Ureter (tissue), 1 donor: ENCODE data around the gene AMTN. TPM values are rescaled to one million over a fixed set of nuclear protein-coding genes. Genes with fewer than 3 reads are reported as not detected.
"Not testable (repeated sequence)": the region's sequence is repeated elsewhere in the genome, so short reads cannot be mapped to it uniquely, and the experiment has no call there.

Experiments
- DNase-seq: peaks from one replicate; pipeline ENCODE4 v3.0.0-alpha.2; 2020; ENCODE audit warnings: low spot score
- total RNA-seq: library from RNA; stranded (reverse); gene quantifications from one replicate; pipeline ENCODE4 v1.2.4, GENCODE V29; 2023
- donor health status: DM: yes; HTN: yes; CAD: no.

The AMTN gene, protein sequence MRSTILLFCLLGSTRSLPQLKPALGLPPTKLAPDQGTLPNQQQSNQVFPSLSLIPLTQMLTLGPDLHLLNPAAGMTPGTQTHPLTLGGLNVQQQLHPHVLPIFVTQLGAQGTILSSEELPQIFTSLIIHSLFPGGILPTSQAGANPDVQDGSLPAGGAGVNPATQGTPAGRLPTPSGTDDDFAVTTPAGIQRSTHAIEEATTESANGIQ
- total RNA-seq = not detected

DNA sequence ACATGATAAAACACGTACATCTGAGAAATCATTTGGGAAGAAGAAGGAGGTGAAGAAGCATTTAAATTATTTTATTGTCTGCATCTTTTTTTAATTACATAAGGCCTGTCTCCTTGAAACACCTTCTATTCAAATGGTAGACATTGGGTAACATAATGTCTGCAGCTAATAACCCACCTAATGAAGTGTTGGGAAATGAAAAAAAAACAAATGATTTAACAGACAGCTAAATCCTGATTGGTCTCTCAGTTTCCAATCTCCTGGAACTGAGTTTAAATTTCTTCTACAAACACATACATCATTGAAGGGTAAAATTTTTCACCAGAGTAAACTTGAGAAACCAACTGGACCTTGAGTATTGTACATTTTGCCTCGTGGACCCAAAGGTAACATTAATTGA, at the start of gene AMTN:
AMTN (plus strand) TSS at position 301 of the 400 bp plus-strand sequence. CDS start 209 bp downstream, outside the sequence.
- DNase-seq = no peak

DNA sequence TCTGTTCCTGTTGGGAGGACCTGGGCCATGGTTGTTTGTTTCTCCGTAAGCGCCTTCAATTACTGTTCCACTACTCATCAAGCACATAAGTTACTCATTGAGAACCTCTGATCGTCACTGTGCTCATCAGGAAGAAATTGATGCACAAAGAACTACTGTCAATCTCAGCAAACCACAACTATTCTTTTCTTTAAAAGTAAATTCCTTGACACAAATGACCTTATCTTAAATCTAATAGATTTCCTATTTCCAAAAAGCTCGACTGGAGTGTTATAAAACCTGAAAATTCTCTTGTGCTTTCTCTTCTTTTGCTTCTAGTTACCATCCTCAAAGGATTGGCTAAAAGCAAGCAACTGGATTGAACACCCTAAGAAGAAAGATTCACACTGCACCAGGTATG, 46.5 kb upstream of the AMTN start, which contains the start of gene MUC7:
MUC7 (plus strand) TSS at position 301 of the 400 bp plus-strand sequence. CDS start 1,825 bp downstream, outside the sequence.
- DNase-seq = no peak

DNA sequence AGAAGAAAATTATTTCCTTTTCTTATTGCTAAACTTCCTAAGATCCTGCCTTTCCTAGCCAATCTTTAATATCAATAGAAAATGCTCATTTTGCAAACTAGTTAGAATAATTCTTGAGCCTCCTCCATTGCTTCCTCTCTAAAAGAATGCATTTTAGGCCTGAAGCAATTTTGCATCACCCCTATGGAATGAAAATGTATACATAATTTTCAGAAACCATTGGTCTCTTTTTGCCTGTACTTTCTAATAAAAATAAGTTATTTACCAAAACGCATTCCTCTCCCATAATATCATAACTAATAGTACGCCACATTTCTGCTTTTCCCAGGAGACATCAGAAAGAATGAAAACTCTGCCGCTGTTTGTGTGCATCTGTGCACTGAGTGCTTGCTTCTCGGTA, 44.7 kb upstream of the AMTN start:
- DNase-seq = no peak

DNA sequence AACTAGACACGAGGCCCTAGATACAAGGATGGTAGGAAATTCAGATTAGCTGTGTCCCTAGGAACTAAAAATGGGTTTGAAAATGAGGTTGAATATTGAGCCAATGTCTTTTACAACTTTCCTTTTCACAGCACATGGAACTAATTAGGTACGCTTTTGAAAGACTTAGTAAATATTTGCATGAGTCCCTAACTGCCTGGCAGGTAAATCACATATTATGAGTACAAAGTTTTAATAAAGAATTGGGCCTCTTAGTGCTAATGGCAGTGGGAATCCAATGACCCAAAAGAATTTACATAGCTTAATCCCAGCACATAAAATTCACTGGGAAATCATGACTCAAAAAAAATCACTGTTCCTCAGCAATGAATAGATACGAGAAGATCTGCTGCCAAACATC, 29.6 kb upstream of the AMTN start:
- DNase-seq = no peak

DNA sequence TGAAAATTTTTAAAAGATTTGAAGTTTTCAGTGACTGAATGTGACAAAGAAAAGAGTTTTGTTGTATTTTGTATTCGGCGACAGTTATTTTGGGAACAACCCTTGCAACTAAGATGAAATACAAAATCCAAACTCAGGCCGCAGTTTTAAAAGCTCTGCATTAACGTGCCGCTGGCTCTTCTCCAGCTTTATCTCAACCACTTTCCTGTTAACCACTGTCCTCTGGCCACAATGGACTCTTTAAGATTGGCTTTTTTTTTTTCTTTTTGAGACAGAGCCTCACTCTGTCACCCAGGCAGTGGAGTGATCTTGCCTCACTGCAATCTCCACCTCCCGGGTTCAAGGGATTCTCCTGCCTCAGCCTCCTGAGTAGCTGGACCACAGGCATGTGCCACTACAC, 22.1 kb upstream of the AMTN start:
- DNase-seq = no peak

DNA sequence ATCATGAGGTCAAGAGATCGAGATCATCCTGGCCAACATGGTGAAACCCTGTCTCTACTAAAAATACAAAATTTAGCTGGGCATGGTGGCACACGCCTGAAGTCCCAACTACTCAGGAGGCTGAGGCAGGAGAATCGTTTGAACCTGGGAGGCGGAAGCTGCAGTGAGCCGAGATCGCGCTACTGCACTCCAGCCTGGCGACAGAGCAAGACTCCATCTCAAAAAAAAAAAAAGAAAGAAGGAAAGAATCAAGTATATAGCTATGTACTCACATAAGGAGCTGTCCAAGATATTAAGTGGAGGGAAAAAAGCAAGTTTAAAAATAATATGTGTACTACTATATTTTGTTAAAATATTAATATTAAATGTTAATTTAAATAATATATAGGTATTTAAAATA, 16.5 kb upstream of the AMTN start:
- not testable (repeated sequence) for DNase-seq

DNA sequence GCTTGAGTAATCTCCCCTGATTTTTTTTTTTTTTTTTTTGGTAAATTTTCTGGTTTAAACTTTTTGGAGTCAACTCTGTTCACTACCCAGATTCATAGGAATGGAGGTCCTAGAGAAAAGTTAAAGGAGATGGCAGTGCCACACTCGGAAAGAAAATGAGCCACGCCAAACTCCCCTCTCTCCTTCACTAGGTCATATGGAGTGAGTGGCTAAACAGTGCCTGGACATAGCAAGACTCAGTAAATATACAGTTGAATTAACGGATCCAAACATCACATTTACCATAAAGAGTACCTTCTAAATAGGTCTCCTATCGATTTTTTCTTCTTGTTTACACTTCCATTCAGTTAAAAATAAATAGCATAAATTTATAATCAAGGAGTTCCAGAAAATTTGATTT, 13.6 kb upstream of the AMTN start:
- no peak for DNase-seq

DNA sequence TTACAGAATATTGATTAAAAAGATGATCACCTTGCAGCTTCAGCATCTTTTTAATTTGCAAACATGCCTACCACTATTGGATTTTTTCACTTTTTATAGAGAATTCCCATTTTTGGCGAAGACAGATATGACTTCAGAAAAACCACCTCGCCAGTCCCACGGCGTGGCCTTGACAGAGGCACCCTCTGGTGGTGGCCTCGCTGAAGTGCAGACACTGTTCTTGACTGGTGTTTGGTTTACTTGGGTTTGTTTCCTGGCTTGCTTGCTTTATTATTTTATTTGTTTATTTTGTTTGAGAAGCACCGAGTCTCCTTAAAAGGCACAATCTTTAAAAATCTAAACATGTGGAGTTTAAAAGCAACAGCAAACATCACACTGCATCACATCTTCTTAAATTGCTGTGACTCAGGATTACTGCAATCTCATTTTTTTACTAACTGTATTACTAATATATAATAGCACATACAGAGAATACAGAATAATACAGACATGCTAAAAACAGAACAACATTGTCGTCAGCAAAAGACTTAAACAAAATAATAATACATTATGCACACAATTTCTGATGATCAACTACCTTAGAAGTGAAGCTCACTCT, 13.1 kb upstream of the AMTN start:
- DNase-seq = peak; percentile 62

DNA sequence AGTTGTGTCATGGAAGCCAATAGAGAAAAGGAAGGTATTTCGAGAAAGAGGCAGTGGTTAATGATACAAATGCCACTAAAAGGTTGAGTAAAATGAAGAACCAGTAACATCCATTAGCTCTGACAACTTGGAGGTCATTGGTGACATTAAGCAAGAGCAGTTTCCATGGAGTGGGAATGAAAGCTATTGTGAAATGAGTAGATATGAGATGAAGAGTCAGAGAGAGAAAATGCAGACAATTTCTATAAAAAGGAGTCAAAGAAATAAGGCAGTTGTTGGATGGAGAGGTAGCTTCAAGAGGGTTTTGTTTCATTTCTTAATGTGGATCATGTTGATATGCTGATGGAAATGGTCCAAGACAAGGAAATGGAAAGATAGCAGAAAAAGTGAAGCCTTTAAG, 9.6 kb upstream of the AMTN start:
- DNase-seq = no peak

DNA sequence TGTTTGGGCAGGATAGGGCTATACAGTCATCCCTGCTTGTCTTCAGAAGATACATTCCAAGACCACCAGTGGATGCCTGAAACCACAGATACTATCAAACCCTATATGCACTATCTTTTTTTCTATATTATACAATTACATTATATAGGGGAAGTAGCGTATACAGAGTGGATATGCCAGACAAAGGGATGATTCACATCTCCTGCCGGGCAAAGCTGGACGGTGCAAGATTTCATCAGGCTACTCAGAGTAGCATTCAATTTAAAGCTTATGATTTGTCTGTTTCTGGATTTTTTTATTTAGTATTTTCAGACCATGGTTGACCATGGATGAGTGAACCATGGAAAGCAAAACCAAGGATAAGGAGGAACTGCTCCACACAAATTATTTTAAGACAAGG, 7.0 kb upstream of the AMTN start:
- no peak for DNase-seq

DNA sequence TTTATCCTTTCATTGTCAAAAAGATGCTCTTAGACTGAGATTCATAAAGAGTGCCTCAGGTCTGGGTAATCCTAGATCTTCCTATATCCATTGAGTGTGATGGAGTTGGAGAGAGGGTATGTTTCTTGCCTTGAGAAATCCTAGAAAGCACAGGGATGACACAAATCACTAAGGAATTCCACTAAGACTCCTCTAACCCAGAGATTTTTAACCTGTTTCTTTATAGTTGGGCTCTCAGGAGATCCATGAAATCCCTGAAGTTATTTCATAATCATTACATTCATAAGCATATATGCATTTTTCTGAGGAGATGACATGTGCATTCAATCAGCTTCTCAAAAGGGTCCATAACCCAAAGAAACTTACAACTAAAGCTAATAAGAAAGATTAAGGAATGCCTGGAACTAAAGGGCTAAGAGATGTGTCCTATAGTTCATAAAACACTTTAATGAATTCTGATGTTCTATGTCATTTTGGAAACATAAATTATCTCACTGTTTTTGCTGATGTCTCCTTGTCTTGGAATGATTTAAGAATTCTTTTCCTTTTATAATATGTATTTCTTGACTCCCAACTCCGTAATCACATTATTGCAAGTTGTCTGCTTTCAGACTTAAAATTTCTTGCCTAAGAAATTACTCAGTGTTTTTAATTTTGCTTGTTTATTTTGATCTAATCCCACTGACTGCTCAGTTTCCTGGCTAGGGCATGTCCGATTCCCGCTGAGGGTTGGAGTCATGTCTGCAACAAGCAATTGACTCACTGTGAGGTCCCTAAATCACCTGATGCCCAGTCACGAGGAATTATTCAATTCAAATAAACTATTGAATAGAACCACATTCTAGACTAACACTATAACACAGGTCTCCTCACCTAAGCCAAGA, 2.8 kb upstream of the AMTN start:
- DNase-seq = no peak

DNA sequence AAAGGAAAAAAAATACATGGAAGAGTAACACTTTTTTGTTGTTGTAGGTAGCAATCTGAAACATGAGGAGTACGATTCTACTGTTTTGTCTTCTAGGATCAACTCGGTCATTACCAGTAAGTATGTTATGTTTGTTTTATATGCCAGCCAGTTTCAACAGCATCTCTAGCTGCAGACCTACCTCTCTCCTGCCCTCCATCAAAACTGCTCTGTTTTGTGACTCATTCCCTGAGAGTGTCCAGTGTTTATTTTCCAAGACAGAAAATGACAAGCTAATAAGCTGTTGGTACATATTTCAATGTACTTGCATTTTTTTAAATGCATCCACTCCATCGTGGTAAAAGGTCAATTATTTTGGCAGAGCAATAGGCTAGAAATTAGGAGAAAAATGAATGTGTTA, 347 bp downstream of the AMTN start:
- no peak for DNase-seq

DNA sequence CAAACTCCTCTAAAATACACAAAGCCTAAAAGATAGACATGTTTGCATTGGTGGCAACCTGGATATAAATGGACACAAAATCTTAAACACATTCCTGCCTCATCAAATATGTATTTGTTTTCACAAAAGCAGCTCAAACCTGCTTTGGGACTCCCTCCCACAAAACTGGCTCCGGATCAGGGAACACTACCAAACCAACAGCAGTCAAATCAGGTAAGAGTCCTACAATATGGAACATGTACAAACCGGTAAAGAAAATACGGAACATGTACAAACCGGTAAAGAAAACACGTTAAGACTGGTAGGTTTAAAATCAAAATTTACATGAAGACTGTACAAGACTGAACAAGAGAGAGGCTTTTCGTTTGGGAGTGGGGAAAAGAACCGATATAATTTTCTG, 4.3 kb downstream of the AMTN start:
- no peak for DNase-seq

DNA sequence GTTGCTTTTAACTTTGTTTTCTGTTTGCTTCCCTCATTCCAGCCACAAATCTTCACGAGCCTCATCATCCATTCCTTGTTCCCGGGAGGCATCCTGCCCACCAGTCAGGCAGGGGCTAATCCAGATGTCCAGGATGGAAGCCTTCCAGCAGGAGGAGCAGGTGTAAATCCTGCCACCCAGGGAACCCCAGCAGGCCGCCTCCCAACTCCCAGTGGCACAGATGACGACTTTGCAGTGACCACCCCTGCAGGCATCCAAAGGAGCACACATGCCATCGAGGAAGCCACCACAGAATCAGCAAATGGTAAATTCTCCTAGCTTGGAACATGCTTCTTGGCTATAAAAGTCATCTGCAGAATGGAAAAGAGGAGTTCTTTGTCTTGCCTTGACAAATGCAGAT, 12.6 kb downstream of the AMTN start:
- DNase-seq = no peak

DNA sequence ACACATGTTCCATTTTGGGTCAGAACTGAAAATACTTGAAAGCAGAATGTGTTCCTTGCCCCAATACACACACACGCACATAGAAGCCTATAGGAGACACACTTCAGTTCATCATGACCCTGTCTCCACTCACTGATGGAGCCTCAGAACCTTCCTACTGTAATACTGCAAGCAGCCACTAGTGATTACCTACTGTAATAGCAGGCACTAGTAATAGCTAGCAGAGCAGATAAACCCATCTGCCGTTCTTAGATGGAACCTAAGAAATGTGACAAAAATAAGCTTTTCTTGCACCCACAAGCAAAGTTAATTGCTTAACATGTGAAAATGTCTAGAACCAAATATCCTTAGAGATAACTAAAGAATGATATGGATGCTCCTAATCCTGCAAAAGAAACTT, 13.6 kb downstream of the AMTN start:
- no peak for DNase-seq

DNA sequence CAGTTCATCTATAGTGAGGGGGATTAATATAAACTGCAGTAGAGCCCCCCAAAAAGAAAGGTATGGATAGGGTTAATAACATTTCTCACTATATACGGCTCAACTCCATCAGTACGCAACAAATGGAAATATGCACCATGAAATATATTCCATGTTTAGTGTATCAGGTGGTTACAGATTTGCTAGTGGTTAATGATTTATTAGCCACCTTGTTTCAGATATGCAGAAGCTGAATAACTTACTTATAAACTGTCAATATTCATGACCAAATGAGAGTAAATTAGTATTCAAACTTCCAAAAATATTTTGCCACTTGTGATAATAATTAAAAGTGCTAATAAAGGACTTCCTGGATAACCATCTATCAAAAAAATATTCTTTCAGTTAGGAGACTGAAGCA, 14.8 kb downstream of the AMTN start:
- DNase-seq = no peak

DNA sequence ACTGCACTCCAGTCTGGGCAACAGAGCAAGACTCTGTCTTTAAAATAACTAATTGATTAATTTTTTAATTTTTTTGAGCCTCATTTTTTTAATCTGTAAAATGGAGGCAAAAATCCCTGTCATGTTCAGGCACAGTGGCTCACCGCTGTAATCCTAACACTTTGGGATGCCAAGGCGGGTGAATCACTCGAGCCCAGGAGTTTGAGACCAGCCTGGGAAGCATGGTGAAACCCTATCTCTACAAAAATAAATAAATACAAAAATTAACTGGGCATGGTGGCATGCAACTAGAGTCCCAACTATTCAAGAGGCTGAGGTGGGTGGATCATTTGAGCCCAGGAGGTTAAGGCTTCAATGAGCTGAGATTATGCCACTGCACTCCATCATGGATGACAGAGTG, 15.4 kb downstream of the AMTN start:
- no peak for DNase-seq

DNA sequence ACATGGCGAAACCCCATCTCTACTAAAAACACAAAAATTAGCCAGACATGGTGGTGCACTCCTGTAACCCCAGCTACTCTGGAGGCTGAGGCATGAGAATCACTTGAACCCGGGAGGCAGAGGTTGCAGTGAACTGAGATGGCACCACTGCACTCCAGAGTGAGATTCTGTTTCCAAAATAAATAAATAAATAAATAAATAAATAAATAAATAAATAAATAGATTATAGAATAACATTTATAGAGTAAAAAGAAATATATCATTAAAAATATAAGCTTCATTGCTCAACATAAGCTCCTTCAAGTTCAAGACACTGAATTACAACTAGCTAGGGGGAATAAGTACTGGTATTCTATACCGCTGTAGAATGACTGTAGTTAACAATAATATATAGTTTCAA, 16.5 kb downstream of the AMTN start:
- DNase-seq = not testable (repeated sequence)

DNA sequence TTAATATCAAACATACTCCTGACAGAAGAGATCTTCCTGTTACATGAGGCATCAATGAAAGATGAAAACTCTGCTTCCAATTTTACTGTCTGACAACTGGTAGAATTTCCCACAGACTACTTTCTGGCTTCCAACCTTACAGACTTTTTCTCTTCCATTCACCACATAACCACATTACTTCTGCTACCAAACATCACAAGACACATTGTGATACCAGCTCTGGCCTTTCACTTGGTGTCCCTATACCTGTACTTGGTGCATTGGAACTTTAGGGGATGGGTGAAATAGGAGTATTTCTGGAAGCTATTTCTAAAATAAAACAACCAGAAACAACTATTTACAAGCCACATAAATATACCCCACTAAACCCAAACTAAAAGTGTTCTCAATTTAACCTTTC, 20.5 kb downstream of the AMTN start:
- no peak for DNase-seq

DNA sequence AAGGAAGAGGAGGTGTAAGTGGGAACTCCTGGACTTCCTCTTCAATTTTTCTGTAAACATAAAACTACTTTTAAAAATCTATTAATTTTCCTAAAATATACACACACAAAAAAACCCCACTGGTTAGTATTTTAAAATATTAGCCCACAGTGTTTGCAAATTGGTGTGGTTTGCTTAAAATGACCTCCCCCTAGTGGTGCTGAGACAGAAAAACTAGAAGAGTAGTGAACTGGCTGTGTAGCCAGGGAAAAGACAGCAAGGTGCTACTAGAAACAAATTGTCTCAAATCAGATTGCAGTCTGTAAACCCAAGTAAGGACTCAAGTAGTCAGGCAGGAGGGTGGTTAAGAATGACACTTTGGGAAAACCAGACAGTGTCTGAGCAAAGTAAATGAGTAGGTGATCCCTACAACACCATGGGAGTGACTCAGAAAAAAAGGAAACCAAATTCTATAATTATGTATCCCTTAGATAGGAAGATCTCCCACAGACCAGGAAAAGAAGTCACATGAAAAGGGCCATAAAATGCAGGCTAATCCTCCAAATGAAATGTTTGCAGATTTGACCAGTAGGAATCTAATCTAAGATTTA, 26.0 kb downstream of the AMTN start:
- no peak for DNase-seq

DNA sequence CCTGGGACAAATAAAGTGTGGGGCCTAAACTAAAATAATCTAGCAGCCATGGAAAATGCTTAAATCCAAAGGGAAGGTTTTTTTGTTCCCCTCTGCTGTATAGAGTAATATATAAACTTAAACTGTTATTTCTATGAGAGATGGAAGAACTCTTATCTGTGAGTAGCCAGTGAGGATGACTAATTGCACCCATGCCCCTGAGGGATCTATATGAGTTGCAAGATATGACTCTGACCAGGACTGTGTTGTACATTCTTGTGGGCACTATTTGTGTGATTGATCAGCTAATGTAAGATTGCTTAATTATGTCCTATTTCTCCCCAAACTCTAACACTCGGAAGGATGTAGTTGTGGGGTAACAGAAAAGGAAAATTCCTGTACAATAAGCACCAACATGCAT, 38.5 kb downstream of the AMTN start:
- DNase-seq = no peak

DNA sequence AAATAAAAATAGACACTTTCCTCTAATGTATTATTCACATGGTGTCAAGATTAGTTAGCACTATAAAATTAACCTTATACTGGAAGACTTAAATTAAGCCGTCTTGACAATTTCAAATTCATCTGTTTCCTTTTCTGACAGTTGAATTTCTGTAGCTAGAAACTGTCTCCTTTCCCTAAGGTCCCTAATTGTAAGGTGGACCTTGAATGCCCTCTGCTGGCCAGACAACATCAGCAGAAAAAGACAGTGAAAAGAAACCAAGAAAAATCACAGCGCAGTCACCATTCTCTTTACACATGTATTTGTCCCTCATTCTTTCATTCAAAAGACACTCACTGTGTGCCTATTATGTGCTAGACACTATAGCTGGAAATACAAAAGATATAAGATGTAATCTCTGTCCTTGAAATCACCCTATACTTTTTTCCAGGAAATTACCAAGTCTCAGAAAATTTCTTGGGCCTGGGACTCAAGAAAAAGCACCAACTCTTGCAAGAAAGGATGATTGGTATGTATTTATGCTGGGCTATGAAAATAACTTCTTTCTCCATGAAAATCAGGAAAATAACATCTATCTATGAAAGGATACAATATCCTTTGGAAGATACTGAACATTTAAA, 41.0 kb downstream of the AMTN start:
- peak; percentile 51 for DNase-seq
